GM12801 (cell line): ENCODE results near the gene DBNDD1.

Source experiments
- TF ChIP-seq, protein P1 (sequence below): IDR thresholded peaks from one replicate; pipeline ENCODE4 v1.5.1; 2011; ENCODE audit warnings: control low read depth; ENCODE audit not compliant: insufficient read length; ENCODE audit errors: extremely low read depth

DBNDD1 gene

DNA sequence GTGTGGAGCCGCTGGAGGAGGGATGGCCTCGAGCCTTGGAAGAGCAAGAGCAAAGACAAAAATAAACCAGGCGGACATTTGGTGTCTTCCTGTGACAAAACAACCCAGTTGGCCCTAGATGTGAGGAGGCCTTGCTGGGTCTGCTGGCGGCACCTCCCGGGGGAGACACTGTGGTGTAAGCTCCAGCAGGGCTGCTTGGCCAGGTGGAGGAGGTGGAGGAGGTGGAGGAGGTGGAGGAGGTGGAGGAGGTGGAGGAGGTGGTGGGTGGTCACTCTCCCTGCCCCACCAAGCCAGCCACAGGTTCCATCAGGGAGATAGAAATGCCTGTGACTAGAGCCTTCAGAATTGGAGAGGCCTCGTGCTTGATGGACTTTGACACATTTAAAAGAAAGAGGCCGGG, 32.1 kb downstream of the DBNDD1 start:
- TF ChIP-seq, protein P1, sequence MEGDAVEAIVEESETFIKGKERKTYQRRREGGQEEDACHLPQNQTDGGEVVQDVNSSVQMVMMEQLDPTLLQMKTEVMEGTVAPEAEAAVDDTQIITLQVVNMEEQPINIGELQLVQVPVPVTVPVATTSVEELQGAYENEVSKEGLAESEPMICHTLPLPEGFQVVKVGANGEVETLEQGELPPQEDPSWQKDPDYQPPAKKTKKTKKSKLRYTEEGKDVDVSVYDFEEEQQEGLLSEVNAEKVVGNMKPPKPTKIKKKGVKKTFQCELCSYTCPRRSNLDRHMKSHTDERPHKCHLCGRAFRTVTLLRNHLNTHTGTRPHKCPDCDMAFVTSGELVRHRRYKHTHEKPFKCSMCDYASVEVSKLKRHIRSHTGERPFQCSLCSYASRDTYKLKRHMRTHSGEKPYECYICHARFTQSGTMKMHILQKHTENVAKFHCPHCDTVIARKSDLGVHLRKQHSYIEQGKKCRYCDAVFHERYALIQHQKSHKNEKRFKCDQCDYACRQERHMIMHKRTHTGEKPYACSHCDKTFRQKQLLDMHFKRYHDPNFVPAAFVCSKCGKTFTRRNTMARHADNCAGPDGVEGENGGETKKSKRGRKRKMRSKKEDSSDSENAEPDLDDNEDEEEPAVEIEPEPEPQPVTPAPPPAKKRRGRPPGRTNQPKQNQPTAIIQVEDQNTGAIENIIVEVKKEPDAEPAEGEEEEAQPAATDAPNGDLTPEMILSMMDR = no peak

DNA sequence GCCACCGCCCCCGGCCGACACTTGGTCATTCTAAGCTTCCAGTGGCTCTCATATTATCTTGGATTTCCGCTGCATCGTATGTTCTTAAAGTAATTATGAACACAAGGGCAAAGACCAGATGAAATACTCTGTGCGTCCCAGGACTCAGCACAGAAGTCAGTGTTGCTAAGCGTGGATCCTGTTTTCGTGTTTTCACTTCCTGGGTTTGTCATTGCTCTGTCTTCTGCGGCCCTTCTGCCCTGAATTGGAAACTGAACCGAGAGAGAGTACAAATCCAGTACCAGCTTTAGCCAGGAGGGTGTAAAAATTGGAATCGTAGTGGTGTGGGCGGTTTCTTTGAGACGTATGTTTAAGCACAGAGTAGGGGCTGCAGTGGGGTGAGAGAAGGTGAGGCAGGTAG, 32.7 kb downstream of the DBNDD1 start:
- TF ChIP-seq, protein P1 = no peak

DNA sequence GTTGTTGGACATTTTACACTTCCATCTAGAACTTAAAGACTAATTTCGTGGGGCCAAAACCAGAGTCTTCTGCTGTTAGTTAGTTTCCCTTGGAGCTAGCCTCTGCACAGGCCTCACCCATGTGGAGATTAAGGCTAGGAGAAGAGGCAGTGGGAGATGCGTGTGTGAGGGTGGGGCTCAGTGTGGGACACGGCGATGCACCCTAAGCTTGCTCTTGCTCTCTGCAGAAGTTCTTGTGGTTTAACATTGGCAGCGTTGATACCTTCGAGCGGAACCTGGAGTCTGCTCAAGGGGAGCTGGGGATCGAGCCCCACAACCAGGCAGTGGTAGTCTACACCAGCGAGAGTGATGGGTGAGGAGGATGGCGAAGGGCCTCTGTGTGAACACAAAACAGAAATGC, 34.0 kb downstream of the DBNDD1 start:
- TF ChIP-seq, protein P1 = no peak

DNA sequence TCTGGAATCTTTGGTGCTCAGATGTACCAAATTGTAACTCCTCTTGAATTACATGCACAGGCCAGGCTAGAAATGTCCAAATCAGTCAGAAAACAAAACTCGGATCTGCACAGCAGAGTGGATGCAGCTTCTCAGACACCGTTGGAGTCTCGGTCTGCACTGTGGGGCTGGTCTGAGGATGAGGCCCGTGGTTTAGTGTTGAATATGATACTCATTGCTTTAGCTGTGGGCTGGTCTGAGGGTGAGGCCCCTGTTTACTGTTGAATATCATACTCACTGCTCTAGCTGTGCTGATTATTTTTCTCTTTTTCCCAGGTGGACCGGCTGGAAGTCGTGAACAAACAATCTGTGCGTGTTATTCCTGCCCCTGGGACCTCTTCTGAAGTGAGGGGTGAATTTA, 35.0 kb downstream of the DBNDD1 start:
- TF ChIP-seq, protein P1 = no peak

DNA sequence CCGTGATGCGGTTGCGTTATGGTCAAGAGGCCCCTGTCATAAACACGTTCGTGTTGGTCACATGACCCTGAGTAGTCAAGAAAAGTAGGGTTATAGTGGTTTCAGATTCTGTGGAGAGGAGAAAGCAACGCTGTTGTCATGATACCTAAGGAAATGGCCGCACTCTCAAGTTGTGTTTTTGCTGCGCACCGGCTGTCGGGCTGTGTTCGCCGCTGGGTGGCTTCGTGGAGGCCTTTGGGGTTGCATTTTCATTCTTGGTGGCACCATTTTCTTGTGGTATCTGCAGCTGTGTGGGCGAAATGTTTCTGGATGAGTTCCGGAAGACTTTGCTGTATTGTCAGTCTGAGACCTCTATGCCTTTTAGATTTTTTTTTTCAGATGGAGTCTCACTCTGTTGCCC, 35.7 kb downstream of the DBNDD1 start:
- TF ChIP-seq, protein P1 = no peak

DNA sequence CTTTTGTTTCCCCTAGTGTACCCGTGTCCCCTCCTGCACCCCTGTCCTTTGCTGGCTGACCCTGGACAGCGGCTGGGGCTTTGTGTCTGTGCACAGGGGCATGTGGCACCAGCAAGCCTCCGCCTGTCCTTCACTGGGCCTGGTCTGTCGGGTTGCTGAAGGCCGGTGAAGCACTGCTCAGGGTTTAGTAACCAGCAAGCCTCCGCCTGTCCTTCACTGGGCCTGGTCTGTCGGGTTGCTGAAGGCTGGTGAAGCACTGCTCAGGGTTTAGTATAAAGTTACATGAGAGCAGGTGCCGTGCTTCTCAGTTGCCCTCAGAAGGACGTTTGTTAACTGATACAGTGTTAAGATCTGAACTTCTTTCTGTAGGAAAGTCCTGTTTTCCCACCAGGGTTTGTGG, 36.9 kb downstream of the DBNDD1 start:
- TF ChIP-seq, protein P1 = no peak

DNA sequence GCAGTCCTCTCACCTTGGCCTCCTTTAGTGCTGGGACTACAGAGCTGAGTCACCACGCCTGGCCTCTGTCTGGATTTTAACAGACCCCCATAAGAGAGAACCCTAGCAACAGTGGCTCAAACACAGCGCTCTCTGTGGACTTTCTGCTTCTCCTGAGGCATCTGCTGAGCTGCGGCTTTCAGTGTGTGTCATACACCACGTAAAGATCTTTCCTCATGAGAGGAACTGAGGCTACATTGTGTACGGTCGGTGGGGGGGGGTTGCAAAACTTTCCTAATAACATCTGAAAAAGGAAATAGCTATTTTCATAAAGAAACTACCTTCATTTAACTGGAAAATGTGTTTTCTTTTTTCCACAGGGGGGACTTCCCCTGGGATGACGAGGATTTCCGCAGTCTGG, 37.8 kb downstream of the DBNDD1 start:
- TF ChIP-seq, protein P1 = no peak

DNA sequence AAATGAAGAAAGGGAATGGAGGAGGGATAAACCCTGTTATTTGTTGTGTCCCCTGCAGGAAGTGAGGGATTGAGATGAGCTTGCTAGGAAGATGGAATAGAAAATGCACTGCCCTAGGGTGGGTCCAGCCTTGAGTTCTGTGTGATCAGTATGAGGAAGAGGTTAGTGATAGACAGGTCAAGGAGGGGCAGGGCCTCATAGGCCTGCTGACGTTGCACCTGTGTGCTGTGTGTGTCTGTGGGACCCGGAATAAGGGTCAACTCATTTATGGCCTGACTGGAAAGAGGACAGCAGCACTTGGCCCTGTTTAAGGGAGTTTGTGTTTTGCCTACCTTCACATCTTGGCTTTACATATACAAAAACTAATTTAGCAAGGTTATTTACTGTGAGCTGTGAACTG, 44.4 kb downstream of the DBNDD1 start:
- TF ChIP-seq, protein P1 = no peak
